HG02642 (cell line): ENCODE measurements around the gene UNC79.
A peak's percentile ranks its signal among the peaks of the same experiment; 100 is the strongest.
"Not testable (repeated sequence)": the region's sequence is repeated elsewhere in the genome, so short reads cannot be mapped to it uniquely, and the experiment has no call there.

Experiments used
- ATAC-seq: cut with Tn5 transposase; IDR thresholded peaks from one replicate; pipeline ENCODE4 v1.9.1; 2021; ENCODE audit warnings: mild to moderate bottlenecking; ENCODE audit not compliant: unreplicated experiment, poor library complexity

UNC79 gene

GRCh38 chr14:93490001-93490400 is 59.3 kb downstream of the UNC79 start:
- ATAC-seq, result no peak

- ATAC-seq, result no peak
Observed at GRCh38 chr14:93493054-93493453, 62.3 kb downstream of the UNC79 start.

DNA sequence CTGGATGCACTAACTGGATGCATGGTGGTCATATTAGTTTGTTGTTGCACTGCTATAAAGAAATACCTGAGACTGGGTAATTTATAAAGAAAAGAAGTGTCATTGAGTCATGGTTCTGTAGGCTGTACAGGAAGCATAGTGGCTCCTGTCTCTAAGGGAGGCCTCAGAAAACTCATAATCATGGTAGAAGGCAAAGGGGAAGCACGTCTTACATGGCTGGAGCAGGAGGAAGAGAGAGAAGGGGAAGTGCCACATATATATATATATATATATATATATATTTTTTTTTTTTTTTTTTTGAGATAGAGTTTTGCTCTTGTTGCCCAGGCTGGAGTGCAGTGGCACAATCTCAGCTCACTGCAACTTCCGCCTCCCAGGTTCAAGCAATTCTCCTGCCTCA is 62.9 kb downstream of the UNC79 start:
- ATAC-seq, result not testable (repeated sequence)

- no peak for ATAC-seq
Observed at GRCh38 chr14:93496856-93497741, 66.4 kb downstream of the UNC79 start.

DNA sequence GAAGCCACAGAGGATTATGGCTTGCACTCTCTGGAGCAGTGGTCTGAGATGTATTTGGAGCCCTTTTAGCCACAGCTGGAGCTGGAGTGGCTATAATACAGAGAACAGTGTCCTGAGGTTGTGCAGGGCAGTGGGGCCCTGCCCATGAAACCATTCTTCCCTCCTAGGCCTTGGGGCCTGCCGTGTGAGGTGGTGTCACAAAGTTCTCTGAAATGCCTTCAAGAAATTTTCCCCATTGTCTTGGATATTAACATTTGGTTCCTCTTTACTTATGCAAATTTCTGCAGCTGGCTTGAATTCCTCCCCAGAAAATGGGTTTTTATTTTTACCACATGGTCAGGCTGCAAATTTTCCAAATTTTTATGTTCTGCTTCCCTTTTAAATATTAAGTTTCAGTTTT is 79.3 kb downstream of the UNC79 start:
- no peak for ATAC-seq

- no peak for ATAC-seq
Observed at GRCh38 chr14:93511001-93511400, 80.3 kb downstream of the UNC79 start.

- no peak for ATAC-seq
Observed at GRCh38 chr14:93520053-93520607, 89.4 kb downstream of the UNC79 start.

DNA sequence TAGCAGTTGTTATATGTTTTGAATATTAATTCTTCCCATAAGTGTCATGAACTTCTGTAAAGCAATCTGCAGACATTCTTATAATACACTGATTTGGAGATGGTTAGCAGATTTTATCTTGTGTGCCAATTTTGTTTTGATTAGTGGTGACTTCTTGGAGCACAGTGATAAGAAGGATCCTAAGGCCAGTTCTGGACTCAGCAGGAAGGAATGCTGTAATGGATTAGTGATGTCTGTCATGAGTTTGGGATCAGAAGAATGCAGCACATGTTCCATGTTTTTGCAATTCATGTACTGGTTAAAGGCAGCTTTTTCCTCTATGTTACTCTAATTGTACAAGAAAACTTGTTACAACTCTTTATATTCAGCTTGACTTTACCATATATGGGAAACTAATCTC is 91.5 kb downstream of the UNC79 start:
- no peak for ATAC-seq

- not testable (repeated sequence) for ATAC-seq
Observed at GRCh38 chr14:93525216-93525615, 94.5 kb downstream of the UNC79 start.

GRCh38 chr14:93525696-93526451 is 95.1 kb downstream of the UNC79 start:
- ATAC-seq, result no peak

- ATAC-seq, result no peak
Observed at GRCh38 chr14:93527203-93527607, 96.5 kb downstream of the UNC79 start.

GRCh38 chr14:93528884-93529558 is 98.3 kb downstream of the UNC79 start:
- no peak for ATAC-seq

GRCh38 chr14:93531644-93532043 is 100.9 kb downstream of the UNC79 start:
- ATAC-seq, result no peak

DNA sequence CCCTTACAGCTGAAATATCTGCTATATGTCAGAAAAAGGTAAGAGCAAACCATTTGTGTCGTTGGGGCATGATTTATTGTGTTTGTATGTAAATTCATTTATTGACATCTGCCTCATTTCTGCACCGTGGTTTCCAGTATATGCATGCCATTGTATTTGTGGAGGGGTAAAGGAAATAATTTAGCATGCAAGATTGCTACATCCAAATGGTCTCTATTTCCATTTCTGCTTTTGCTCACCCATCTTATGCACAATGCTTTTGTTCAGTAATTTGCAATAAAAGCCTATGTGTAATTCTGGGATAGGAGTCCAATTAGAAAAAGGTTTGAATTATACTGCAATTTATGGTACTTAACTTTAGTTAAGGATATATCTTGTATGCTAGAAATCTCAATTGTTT is 101.8 kb downstream of the UNC79 start:
- ATAC-seq, result no peak

- peak; percentile 37 for ATAC-seq
Observed at GRCh38 chr14:93533437-93533836, 102.7 kb downstream of the UNC79 start.

DNA sequence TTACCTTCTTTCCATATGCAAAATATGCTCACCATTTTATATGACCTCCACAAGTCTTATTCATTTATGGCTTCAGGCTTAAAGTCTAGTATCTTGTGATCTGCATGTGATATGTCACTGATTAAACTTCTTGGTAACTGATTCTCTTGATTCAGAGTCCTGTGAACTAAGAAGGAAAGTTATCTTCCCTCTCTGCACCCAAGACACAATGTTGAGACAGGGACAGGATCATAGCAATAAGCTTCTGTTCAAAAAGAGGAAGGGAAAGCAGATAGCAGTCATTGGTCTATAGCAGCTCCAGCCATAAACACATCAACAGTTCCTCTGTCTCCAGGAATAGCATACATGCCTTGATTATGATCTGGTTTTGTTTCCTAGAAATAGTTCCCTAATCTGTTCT is 103.1 kb downstream of the UNC79 start:
- ATAC-seq, result peak; percentile 88

DNA sequence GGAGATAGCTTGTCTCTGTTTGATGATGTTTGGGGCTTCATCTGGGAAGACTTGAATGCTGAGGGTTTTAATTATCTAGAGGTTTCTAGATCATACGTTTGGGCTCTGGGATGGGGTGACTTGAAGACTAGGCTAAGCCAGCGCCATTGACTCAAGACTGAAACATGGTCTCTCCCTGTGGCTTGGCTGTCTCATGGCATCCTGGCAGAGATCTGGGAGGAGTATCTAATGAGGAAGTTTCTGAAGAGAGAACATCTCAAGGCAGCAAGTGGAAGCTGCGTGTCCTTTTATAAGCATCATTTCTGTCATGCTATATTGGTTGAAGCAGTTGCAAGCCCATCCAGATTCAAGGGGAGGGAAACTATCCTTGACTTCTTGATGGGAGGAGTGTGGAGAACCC is 104.8 kb downstream of the UNC79 start:
- no peak for ATAC-seq

- ATAC-seq, result no peak
Observed at GRCh38 chr14:93536945-93537344, 106.2 kb downstream of the UNC79 start.

DNA sequence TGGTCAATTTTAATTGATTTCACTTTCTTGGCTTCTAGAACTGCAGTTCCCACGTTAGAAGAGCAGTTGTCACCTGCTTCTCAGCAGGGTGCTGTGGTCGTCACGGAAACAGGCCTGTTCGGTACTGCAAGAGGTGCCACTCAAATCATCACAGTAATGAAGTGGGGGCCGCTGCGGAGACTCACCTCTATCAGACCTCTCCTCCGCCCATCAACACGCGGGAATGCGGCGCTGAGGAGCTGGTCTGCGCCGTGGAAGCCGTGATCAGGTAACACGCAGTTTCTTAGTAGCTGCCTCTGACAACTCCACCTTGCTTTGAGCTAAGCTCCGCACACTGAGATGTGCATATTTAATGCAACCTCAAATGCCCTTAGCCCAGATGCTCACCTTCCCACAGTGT is 107.2 kb downstream of the UNC79 start:
- no peak for ATAC-seq

DNA sequence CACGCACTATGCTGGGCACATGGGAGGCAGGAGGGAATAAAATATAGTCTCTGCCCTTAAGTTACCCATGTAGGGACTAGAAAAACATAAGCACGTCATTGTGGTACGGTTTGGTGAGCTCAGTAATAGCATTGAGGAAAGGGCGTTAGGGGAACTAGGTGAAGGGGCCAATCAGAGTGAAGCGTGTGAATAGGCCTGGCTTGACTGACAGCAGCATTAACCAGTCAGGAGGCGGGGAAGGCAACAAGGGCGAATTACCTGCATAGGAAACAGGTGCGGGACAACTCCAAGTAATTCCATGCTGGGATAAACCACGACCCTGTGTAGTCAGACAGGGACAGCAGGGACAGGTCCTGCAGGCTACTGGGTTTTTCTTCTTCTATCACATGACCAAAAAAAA is 107.7 kb downstream of the UNC79 start:
- ATAC-seq, result no peak

GRCh38 chr14:93540235-93540634 is 109.5 kb downstream of the UNC79 start:
- ATAC-seq, result no peak
